Heart left ventricle (tissue), 16 donors: Measurements from ENCODE around the gene PANK2. TPM values are rescaled to one million over a fixed set of nuclear protein-coding genes. Genes with fewer than 3 reads are reported as not detected.

Source experiments
- ATAC-seq, 4 donors: fragments of 200-7000 bp; cut with Tn5 transposase; one replicate each; pipeline ENCODE4 v1.9.1; 2020 to 2022; ENCODE audit warnings: moderate library complexity in 4 of 4, mild to moderate bottlenecking in 3 of 4, moderate number of reproducible peaks in 1 of 4
- DNase-seq, 5 donors: peaks; one replicate each; pipeline ENCODE4 v3.0.0-alpha.2; 2020
- H3K27ac ChIP-seq, 12 donors: fragments of 200-600 bp; sonication (generic) in 4 of 12; one replicate each; pipeline versions ENCODE4 v1.5.0 to v1.8.0; 2016 to 2022; ENCODE audit warnings: mild to moderate bottlenecking in 2 of 12
- H3K27me3 ChIP-seq, 9 donors: fragments of 200-600 bp; sonication (generic) in 2 of 9; one replicate each; pipeline versions ENCODE4 v1.5.1 to v1.8.0; 2016 to 2022; ENCODE audit warnings: mild to moderate bottlenecking in 3 of 9
- H3K36me3 ChIP-seq, 9 donors: fragments of 200-600 bp; sonication (generic) in 2 of 9; one replicate each; pipeline versions ENCODE4 v1.5.0 to v1.8.0; 2018 to 2022; ENCODE audit warnings: mild to moderate bottlenecking in 2 of 9
- H3K4me1 ChIP-seq, 12 donors: fragments of 200-600 bp; sonication (generic) in 4 of 12; one replicate each; pipeline versions ENCODE4 v1.5.0 to v1.8.0; 2016 to 2022; ENCODE audit warnings: mild to moderate bottlenecking in 3 of 12
- H3K4me3 ChIP-seq, 12 donors: fragments of 200-600 bp; sonication (generic) in 4 of 12; one replicate each; pipeline versions ENCODE4 v1.5.0 to v1.8.0; 2017 to 2022; ENCODE audit warnings: mild to moderate bottlenecking in 9 of 12, moderate library complexity in 4 of 12
- H3K9me3 ChIP-seq, 12 donors: fragments of 200-600 bp; sonication (generic) in 4 of 12; one replicate each; pipeline versions ENCODE4 v1.5.0 to v1.8.0; 2016 to 2022; ENCODE audit warnings: mild to moderate bottlenecking in 1 of 12
- CTCF ChIP-seq, 12 donors: fragments of 200-600 bp; sonication (generic) in 4 of 12; IDR thresholded peaks; one replicate each; pipeline versions ENCODE4 v1.5.0 to v1.8.0; 2018 to 2022; ENCODE audit warnings: antibody characterized with exemption in 12 of 12, mild to moderate bottlenecking in 5 of 12
- POLR2A ChIP-seq, 2 donors: fragments of 450-650 bp; IDR thresholded peaks; one replicate each; pipeline ENCODE4 v1.6.1; 2017; ENCODE audit warnings: antibody characterized with exemption in 2 of 2, mild to moderate bottlenecking in 2 of 2, moderate library complexity in 2 of 2
- WGBS, 4 donors: extraction: QIAGEN DNeasy Blood & Tissue Kit in 2 of 4; methylation state at CpG; one replicate each; pipeline versions ENCODE4 v1.1.5 to v1.1.7; 2013 to 2018; 5-methylcytosine and 5-hydroxymethylcytosine counted together
- intact Hi-C, 10 donors: fragments of 100-400 bp; cut with DNase I; formaldehyde crosslinking; loops; one replicate each; pipeline versions ENCODE4 v1.11.1 to v1.14.2; 2022
- polyA plus RNA-seq, 2 donors: library from polyadenylated mRNA; stranded (reverse); fragments of 200-250 nt; gene quantifications; one replicate each; pipeline ENCODE4 v1.2.3, GENCODE V29; 2013
- total RNA-seq, 9 donors: library from RNA; depleted of rRNA in 2 of 9; stranded (reverse); fragments of >200 nt in 2 of 9; fragmentation: NEBNext Ultra II Directional in 3 of 9; extraction: Animal tissue kit (Norgen Biotek cat#: 25700) in 3 of 9; gene quantifications; one replicate each; pipeline versions ENCODE4 v1.1.0 to v1.2.4, GENCODE V29; 2016 to 2023
- donor health status: ischemic (EF 13 %, LVEDD 7.1; RV severe dilation, severe dysfunction).
- donor health status: healthy with polysubstance abuse.
- donor health status: DM: no; HTN: yes; CAD: no.
- donor health status: DM: no; HTN: no; CAD: no.
- donor health status: ischemic (EF 25% LVEDD 6.9; RV normal size, moderate dysfunction).
- donor health status: ischemic (EF 25% LVEDD 5.7; RV mildly dilated, moderate dysfunction).
- donor health status: healthy.
- donor health status: DM: yes; HTN: yes; CAD: no.
- donor health status: ischemic (EF 35%, LVEDD 5.7; RV mildly dilated, moderate dysfunction).
- donor health status: nonischemic (EF 11% LVEDD 7.7; RV severe dilation, severe dysfunction).
- donor health status: DM: yes; HTN: yes; CAD: no.
- donor health status: PGD.
- donor health status: ischemic (EF 29% LVEDD 5.4; RV normal size, mild dysfunction).
- donor health status: nonischemic (EF 23%, LVEDD 6.1; RV moderate dilation, normal function).

PANK2 gene
- total and polyA plus RNA-seq, 11 donors: 13.9 to 28.9 (median 18.1) TPM

- TF ChIP-seq CTCF (IDR thresholded peaks at IDR 0.05) (no peak), POLR2A (IDR thresholded peaks at IDR 0.05) (no peak)
- no peak overlapping the region for H3K4me3 ChIP-seq
- H3K27ac ChIP-seq: no peak overlapping the region
- intact Hi-C loops: no loop called here
- peaks cover 0 to 6% (median 0%) of the 10 kb centered on the region in 12 donors for H3K4me1 ChIP-seq
- no peaks in the 10 kb centered on the region for H3K9me3 ChIP-seq
- H3K36me3 ChIP-seq: peaks cover 0 to 96% (median 83%) of the 10 kb centered on the region in 9 donors
- ATAC-seq: no peak
- DNase-seq: no peak
- no peaks in the 10 kb centered on the region for H3K27me3 ChIP-seq
- WGBS, 4 donors: 90 to 94% (median 93%) methylated on average over 9 to 14 of the region's 14 CpGs
Measured at GRCh38 chr20:3865887-3866407, 23.2 kb upstream of the PANK2 start.

GRCh38 chr20:3866464-3866863, 22.7 kb upstream of the PANK2 start:
- Histone ChIP-seq H3K4me1 (peaks cover 0 to 7% (median 0%) of the 10 kb centered on the region in 12 donors), H3K4me3 (no peak overlapping the region), H3K27me3 (no peaks in the 10 kb centered on the region), H3K36me3 (peaks cover 0 to 96% (median 82%) of the 10 kb centered on the region in 9 donors), H3K27ac (no peak overlapping the region), H3K9me3 (no peaks in the 10 kb centered on the region)
- TF ChIP-seq CTCF (IDR thresholded peaks at IDR 0.05) (no peak), POLR2A (IDR thresholded peaks at IDR 0.05) (no peak)
- 78 to 79% methylated on average over 3 of the region's 3 CpGs; no CpG with 5 or more reads in 2 of the 4 donors for WGBS, 4 donors
- ATAC-seq (no peak), DNase-seq (no peak)
- intact Hi-C loops: no loop called here

GRCh38 chr20:3867802-3868201, 21.4 kb upstream of the PANK2 start:
- ATAC-seq (no peak), DNase-seq (no peak)
- no peak overlapping the region for H3K4me3 ChIP-seq
- 66 to 80% (median 68%) methylated on average over 2 of the region's 2 CpGs for WGBS, 4 donors
- no peak overlapping the region for H3K27ac ChIP-seq
- intact Hi-C loops: no loop called here
- H3K36me3 ChIP-seq: peaks cover 0 to 96% (median 76%) of the 10 kb centered on the region in 9 donors
- H3K4me1 ChIP-seq: peaks cover 0 to 9% (median 0%) of the 10 kb centered on the region in 12 donors
- H3K27me3 ChIP-seq: no peaks in the 10 kb centered on the region
- TF ChIP-seq CTCF (IDR thresholded peaks at IDR 0.05) (no peak), POLR2A (IDR thresholded peaks at IDR 0.05) (no peak)
- H3K9me3 ChIP-seq: no peaks in the 10 kb centered on the region

DNA sequence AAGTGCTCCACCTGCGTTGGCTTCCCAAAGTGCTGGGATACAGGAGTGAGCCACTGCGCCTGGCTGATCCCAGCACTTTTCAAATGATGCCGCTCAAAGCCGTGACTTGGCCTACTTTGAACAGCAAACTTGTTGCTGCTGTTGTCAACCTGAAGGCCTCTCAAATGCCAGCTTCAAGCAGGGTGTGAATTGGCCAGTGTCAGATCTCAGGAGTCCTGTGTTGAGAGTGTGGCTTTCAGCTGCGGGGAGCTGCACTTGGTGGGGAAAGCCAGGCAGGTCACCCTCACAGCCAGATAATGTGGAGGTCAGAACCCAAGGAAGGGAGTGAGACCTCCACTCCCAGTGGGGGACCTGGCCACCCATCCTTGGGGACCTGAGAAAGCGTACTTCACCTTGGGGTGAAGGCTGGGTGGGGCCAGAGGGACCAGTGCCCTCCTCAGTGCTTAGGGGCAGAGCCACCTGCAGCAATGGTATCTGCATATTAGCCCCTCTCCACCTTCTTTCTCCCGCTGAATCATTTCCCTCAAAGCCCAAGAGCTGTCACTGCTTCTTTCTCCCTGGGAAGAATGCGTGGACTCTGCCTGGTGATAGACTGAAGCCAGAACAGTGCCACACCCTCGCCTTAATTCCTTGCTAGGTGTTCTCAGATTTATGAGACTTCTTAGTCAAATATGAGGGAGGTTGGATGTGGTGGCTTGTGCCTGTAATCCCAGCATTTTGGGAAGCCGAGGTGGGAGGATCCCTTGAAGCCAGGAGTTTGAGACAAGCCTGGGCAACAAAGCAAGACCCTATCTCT, 19.1 kb upstream of the PANK2 start:
- H3K4me3 ChIP-seq: no peak overlapping the region
- no peak for TF ChIP-seq CTCF (IDR thresholded peaks at IDR 0.05)
- TF ChIP-seq POLR2A (IDR thresholded peaks at IDR 0.05): no peak
- H3K9me3 ChIP-seq: no peaks in the 10 kb centered on the region
- H3K27ac ChIP-seq: no peak overlapping the region
- H3K36me3 ChIP-seq: peaks cover 0 to 89% (median 62%) of the 10 kb centered on the region in 9 donors
- H3K27me3 ChIP-seq: no peaks in the 10 kb centered on the region
- intact Hi-C loops: no loop called here
- DNase-seq (no peak), ATAC-seq (no peak)
- peaks cover 0 to 17% (median 0%) of the 10 kb centered on the region in 12 donors for H3K4me1 ChIP-seq
- WGBS, 4 donors: 83 to 89% (median 84%) methylated on average over 10 of the region's 10 CpGs
